ENCODE measurements around the gene SPINK13.
A peak's percentile ranks its signal among the peaks of the same experiment; 100 is the strongest.
"Not testable (repeated sequence)": the region's sequence is repeated elsewhere in the genome, so short reads cannot be mapped to it uniquely, and the experiment has no call there.

The SPINK13 gene, protein sequence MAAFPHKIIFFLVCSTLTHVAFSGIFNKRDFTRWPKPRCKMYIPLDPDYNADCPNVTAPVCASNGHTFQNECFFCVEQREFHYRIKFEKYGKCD

DNA sequence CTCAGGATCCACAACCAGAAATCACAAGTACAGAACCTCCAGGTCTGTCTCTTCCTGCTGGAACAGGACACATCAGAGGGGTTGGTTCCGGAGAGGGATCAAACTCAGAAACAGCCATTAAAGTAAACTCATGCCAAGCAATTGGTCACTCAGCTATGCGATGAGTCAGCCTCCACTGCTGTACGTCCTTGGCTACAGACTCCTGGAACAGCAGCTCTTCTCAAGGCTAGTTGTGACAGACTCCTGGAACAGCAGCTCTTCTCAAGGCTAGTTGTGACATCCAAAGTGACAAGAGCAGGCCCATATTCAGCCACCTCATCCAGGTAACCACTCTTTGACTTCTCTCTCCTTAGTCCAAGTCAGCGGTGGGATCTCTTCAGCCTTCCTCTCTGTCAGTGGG lies at the start of gene SPINK13:
SPINK13 (plus strand) TSS at position 229 of the 400 bp plus-strand sequence. CDS start 1,279 bp downstream, outside the sequence.
- peak; percentile 14 for DNase-seq (ENCODE audit: low spot score)

DNA sequence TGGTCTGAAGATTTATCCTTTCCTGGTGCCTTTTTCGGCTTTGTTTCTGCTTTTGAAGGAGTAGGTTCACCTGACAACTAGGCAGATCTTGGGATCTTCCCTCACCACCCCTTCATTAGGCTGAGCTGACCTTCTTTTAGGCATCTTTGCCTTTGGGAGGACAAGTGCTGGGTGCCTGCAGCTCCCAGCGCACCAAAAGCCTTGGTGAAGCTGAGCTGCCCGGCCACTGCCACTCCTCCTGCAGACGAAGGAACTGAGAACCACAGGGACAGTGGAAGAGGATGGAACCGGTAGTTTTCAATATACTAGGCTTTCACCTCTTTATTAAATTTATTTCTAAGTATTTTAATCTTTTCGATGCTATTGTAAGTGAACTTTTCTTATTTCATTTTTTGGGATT lies 47.1 kb upstream of the SPINK13 start:
- no peak for DNase-seq (ENCODE audit: low spot score)

DNA sequence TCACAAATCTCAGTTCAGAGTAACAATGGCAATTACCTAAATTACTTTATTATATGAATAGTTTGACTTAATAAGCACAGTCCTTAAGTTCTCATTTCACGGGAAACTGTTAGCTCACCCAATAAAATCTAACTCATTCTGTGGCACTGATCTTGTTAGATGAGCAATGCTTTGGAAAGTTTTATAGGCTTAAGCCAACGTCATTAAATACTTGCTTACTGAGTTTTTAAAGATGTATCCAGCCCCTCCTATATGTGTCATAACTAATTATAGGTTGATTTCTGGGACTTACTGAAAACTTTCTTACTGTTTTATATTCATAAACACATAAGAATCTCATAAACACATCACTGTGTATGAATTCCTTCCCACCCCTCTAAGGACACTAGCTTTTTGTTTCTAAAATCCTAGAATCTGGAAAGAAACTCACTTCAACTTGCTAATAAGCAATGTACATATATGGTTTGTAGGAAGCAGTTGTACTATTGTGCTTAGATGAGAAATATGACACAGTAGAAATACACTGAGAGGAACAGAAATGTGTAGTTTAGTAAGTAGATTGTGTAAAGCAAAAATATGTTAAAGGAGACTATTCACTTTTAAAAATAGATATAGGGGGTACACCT lies 44.4 kb upstream of the SPINK13 start:
- no peak for DNase-seq (ENCODE audit: low spot score)

DNA sequence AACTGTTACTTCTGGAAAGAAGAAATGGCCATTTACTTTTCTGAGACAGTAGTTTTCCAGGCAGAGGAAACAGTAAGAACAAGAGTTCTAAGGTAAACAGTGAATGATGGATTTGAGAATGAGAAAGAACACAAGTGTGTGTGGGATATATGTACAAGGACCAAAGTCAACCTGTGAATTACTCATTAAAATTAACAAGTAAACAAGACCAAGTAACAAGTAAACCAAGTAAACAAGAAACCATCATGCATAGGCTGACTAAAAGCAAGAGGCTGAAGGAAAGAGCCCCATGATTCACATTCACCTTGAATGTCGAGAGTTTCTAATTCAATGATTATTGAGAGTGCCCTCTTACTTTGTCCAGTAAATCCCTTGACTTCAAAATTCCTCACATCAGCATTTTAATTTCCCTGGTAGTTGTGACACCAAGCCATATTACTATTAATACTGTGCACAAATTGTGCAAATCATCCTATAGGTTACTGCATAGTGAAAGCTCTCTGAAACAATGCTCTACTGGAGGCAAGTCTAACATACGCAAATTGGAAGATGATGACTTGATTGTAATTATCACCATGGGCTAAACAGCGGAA lies 40.1 kb upstream of the SPINK13 start:
- no peak for DNase-seq (ENCODE audit: low spot score)

DNA sequence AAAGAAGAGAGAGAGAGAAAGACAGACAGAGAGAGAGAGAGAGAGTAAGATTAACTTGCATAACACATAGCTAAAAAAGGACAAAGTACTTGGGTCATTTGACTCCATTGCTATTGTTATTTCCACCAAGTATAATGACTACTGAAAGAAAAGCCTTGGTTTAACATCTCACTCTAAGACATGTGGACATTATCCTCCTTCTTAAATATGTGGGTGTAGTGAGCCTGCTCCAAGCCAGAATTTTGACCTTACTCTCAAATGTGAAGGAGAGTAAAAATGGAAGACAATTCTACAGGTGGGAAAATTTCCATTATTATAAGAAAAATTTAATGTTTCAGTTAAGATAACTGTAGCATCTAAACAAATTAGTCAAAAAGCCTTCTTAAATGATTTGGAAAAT lies 38.8 kb upstream of the SPINK13 start:
- no peak for DNase-seq (ENCODE audit: low spot score)

DNA sequence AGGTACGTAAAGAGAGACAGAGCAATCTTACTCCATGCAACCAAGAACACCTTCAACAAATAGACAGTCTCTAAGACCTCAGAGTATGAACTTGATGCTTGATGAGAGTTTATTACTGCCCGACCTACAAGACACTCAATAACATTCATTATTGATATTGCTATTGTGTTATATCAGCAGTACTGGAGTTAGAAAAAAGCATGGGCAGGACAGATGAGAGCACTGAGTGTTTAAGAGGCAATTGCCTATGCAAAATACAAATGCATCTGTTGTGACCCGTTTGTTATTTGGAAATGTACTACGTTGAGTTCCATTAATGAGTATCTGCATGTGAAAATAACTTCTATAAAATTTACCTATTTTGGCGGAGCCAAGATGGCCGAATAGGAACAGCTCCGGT lies 38.4 kb upstream of the SPINK13 start:
- no peak for DNase-seq (ENCODE audit: low spot score)

DNA sequence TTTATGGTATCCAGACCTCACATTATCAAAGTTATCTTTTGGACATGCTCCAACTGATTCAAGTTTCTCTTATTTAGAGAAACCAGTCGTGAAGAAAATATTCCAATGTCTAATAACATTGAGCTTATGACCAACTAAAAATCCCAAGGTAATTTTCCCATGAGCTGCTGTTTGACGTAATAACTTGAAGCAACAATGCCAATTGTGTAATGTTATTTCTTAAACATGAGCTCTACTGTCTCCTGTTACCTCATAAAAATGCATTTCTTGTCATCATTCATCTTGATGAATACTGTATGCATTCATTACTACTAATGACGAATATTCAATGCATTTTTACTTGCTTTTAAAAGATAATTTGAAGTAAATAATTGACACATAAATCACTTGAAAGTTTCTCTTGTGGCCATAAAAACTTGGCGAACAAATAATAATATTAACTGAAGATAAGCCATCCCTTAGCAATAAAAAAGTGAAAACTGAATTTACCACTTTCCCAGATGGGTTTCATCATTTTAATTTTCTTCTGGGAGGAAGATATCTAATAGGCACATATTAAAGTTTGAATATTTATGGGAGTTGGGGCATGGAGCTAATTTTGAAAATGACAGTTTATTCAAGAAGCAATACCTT lies 30.7 kb upstream of the SPINK13 start:
- DNase-seq (ENCODE audit: low spot score) = no peak

DNA sequence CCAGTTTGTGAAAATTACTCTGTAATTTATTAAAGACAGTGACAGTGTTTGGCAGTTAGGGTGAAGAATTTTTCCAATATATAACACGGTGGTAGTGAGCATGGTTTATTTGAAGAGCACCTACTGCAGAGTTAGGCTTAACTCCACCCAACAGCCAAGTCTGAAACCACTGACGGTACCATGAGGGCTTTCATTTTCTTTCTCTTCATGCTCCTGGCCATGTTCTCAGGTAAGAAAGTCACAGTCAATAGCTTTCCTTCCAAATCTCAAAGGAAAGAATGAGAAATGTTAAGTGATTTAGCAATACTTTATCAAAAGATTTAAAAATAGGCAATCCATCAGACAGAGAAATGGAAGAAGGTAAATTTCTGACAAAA lies 30.2 kb upstream of the SPINK13 start, which contains the start of gene MARCOL:
MARCOL (plus strand) TSS at position 108 of the 377 bp plus-strand sequence; CDS start at position 181, 73 bp downstream.
- DNase-seq (ENCODE audit: low spot score) = no peak

DNA sequence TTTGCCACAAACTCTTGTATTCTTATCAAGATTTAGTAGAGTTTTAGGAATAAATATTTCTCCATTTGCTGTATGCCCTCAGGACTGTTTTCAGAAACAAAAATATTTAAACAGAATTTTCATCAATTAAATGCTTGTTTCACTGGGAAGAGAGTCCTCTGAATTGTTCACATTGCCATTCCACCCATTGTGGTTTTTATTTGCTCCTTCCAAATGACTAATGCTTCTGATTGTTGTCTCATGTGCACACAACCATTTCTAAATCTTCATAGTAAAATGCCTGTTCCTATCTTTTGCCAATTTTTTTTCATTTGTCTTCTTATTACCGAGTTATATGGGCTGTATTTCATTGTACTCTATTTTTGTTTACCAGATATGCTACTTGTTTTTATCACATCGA lies 19.7 kb upstream of the SPINK13 start:
- no peak for DNase-seq (ENCODE audit: low spot score)

DNA sequence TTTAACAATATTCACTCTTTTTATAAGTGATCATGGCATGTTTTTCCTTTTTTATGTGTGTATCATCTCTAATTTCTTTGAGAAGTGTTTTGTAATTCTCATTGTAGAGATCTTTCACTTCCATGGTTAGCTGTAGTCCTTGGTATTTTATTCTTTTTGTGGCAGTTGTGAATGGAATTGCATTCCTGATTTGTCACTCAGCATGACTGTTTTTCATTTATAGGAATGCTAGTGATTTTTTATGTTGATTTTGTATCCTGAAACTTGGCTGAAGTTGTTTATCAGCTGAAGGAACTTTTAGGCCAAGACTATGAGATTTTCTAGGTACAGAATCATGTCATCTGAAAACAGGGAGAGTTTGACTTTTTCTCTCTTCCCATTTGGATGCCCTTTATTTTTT lies 13.1 kb upstream of the SPINK13 start:
- no peak for DNase-seq (ENCODE audit: low spot score)

DNA sequence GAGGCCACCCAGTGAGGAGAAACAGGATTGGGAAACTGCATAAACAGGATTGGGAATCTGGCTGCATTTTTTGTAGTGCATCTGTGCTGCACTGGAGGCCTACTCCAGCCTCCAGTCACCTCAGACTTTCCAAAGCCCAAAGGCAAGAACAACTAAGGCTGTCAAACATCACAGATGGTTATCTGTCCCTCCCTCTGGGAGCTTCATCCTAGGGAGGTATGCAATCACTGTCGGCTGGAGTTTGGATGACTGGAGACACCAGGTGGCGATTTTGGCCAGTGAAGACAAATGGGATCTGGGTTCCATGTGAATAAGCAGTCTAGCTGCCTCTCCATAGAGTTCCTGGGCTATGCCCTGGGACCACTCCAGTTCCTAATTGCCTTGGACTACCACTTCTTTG lies 9.3 kb upstream of the SPINK13 start:
- no peak for DNase-seq (ENCODE audit: low spot score)

DNA sequence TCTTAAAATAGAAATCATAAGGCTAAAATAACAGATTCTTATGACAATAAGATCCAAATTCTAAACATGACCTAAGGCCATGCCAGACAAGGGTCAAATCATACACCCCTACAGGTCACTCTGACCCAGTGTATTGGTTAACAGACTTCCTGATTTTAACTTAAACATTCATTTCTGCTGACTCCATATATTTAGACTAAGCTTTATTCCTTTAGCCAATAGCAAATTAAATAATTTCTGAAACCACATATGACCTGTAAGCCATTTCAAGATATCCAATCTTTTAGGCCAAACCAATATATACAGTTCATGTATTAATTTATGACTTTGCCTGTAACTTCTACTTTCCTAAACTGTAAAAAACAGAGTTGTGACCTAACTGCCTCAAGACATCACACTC lies 7.4 kb upstream of the SPINK13 start:
- no peak for DNase-seq (ENCODE audit: low spot score)

DNA sequence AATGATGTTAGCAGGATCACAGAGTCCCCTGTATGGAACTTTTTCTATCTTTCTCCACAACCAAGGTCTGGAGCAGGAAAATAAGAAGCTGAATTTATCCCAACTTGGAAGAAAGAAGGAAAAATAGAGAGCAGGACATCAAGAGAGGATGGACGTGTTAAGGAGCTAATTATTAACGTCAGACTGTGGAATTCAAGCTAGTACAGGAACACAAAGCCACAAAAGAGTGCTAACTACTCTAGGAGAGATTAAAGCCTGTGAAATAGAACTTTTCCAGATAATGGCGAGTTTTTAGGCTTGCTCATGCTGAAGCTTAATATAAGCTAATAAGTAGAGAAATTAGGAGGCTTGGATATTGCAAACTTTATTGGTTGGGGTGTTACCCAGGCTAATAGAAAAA lies 632 bp upstream of the SPINK13 start:
- no peak for DNase-seq (ENCODE audit: low spot score)

DNA sequence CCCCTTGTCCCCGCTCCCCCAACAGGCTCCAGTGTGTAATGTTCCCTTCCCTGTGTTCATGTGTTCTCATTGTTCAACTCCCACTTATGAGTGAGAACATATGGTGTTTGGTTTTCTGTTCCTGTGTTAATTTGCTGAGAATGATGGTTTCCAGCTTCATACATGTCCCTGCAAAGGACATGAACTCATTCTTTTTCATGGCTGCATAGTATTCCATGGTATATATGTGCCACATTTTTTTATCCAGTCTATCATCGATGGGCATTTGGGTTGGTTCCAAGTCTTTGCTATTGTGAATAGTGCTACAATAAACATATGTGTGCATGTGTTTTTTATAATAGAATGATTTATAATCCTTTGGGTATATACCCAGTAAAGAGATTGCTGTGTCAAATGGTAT lies 6.5 kb downstream of the SPINK13 start:
- DNase-seq (ENCODE audit: low spot score) = not testable (repeated sequence)

DNA sequence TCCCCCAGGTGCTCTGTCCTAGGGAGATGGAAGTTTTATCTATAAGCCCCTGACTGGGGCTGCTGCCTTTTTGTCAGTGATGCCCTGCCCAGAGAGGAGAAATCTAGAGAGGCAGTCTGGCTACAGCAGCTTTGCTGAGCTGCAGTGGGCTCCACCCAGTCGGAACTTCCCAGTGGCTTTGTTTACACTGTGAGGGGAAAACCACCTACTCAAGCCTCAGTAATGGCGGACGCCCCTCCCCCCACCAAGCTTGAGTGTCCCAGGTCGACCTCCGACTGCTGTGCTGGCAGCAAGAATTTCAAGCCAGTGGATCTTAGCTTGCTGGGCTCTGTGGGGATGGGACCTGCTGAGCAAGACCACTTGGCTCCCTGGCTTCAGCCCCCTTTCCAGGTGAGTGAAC lies 12.3 kb downstream of the SPINK13 start:
- DNase-seq (ENCODE audit: low spot score) = not testable (repeated sequence)

DNA sequence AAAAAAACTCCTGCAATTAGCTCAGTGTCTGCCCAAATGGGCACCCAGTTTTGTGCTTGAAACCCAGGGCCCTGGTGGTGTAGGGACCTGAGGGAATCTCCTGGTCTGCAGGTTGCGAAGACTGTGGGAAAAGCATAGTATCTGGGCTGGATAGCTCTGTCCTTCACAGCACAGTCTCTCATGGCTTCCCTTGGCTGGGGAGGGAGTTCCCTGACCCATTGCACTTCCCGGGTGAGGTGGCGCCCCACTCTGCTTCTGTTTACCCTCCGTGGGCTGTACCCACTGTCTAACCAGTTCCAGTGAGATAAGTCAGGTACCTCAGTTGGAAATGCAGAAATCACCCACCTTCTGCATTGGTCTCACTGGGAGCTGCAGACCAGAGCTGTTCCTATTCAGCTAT lies 12.7 kb downstream of the SPINK13 start:
- not testable (repeated sequence) for DNase-seq (ENCODE audit: low spot score)

DNA sequence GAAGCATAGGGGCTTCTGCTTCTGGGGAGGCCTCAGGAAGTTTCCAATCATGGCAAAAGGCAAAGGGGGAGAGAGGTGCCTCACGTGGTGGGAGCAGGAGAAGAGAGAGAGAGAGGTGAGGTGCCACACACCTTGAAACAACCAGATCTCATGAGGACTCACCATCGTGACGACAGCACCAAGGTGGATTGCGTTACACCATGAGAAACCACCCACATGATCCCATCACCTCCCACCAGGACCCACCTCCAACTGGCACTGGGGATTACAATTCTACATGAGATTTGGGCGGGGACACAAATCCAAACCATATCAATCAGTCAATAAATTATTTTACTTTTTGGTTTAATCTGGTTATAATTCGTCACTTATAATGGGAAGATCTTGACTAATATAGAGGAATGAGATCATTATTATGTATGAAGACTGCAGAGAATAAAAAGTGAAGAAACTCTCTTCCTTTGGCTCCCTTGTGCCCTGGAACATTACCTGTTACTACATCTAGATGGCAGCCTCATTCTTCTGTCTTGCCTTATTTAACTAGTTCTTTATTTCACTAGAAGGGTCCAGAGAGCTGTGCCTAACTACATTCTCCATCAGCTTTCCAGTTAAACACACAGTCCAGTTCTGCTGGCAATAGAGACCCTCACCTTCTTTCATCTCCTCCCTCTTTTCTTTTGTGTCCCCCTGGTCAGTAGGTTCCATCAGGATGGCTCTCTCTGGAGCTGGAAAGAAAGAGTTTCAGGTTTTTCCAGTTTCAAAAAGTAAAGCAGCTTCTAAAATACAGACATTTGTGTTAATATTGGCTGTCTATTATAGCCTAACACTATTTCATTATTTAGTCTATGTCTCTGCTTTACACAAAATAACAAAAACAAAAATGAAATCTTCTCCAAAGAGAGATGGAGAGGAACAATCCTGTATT lies 21.9 kb downstream of the SPINK13 start:
- peak; percentile 11 for DNase-seq (ENCODE audit: low spot score)

DNA sequence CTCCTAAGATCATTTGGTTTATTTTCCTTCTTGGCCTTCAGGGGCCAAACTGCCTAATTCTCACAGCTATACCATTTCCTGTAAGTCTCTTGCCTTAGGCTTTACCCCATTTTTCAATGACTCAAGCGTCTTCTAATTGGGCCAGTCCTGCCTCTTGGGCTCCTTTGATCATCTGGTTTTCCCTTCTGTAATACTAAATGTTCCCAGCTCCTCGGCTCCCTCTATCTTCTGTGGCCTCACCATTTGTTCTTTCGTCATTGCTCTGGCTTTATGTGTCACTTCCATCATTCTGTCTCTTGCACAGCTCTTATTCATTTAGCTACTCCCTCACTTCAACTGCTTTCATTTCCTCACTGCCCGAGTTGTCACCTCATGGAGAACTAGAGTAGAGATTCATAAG lies 29.1 kb downstream of the SPINK13 start:
- DNase-seq (ENCODE audit: low spot score) = no peak

DNA sequence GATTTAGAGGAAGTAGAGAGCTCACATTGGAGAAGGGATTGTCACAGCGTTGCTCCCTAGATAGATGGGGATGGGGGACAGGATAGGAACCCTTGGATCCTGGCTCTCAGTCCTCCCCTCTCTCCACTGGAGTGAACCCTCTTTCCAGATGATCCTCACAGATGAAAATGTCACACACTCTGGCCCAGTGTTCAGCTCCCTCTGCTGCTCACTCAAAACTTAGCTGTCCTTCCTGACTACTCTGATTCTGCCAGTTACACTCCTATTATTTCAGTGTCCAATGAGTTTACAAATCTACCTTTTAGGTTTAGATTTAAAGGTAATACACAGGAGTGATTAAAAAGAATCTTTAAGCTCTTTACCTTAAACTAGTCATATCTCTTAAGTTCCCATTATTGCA lies 37.9 kb downstream of the SPINK13 start:
- DNase-seq (ENCODE audit: low spot score) = no peak

DNA sequence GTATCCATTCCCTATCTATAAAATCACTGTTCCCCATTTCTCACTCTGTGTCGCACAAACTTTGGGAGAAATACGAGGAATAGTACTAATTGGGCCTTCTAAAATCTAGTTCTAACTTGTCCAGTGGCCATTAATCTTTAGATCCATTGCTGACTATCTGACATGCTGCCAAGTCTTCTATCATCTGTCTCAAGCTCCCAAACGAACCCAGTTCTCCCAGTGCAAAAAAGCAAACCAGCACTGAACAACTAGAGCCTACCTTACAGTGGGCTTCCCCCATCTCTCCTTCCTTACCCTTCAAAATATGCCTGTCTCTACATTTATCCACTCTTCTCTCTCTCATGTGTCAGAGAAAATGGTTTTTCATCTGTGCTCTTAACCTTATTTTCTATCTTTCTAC lies 40.4 kb downstream of the SPINK13 start:
- no peak for DNase-seq (ENCODE audit: low spot score)

DNA sequence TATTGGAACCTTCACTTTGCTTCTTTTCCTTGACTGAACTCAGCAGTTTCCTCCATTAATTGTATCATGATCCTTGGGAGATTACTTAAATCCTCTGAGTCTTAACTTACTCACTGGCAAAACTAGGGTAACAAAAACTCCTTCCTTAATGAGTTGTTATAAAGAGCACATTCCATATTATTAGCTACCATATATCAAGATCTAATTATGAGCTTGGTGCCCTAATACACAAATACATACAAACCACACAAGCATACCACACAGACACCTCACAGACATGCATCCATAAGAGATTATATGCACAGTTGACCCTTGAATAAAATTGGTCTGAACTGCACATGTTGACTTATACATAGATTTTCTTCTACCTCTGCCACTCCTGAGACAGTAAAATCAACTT lies 41.2 kb downstream of the SPINK13 start:
- no peak for DNase-seq (ENCODE audit: low spot score)

DNA sequence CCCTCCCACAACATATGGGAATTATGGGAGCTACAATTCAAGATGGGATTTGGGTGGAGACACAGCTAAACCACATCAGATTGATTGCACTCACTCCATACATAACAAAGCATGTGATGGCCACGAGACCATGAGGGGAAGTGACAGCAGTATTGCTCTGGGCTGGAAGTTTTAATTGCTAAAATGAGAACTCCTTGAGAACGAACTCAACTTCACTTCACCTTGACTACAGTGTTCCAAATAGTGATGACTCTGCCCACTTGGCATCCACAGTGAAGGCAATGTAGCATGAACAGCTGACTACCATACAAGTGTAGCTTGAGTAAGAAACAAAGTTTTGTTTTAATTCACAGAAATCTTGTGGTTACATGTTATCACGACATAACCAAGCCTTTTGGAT lies 42.9 kb downstream of the SPINK13 start:
- no peak for DNase-seq (ENCODE audit: low spot score)
